Measurements from ENCODE around the gene MYO7B. TPM values are rescaled to one million over a fixed set of nuclear protein-coding genes. Genes with fewer than 3 reads are reported as not detected.

The MYO7B gene
- total and polyA plus RNA-seq, 2 donors (not counting 1 experiment from before 2014, with no cell fraction given) = 5.0 to 68.2 TPM

DNA sequence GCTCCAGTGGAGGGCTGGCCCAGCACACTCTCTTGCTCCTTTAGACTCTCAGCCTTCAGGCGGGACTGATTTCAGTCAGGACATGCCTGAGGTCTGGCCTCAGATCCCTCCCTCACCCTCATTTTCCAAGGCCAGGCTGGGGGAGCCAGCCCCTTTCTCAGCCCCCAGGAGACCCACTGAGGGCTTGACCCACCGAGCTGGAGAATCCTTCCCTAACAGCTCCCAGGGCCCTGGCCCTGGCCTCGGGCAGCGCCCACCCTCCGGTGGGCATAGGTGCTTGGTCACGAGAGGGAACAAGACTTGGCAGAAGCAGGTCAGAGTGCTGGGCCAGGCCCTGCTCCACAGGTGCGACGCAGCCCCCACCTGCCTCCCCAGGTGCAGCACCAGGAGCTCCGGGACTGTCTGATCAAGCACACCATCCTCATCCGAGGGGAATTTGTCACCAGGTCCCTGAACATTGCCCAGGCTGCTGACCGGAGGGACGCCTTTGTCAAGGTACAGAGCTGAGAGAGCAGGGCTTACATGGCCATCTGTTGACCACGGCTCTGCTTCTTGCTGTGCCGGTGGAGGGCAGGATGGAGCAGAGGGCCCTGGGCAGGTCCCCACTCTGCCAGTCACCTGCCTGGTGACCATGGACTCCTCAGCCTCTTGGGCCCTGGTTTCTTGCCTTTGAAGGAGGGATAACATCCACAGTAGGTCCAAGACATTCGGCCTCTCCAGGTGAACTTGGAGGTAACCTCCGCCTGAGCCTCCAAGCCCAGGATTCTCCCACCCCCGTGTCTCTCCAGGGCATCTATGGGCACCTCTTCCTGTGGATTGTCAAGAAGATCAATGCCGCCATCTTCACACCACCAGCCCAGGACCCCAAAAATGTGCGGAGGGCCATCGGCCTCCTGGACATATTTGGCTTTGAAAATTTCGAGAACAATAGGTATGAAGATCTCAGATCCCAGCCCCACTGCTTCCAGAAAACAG is 46.3 kb downstream of the MYO7B start:
- CTCF ChIA-PET = interaction anchor here (1.4 to 1.9 kb wide), 2 partner anchors 9 to 68 kb away, joined by 4 to 6 read pairs; no protein-coding TSS in a partner anchor
- ATAC-seq (ENCODE audit: low read depth) (no peak), DNase-seq (peak; percentile 4)
- H3K4me3 Mint-ChIP-seq = no peak overlapping the region
- H3K36me3 ChIP-seq (replicated peaks in 1 of 2; ENCODE audit: control extremely low read depth in 1 of 2, control insufficient read depth in 1 of 2, extremely low read depth in 1 of 2, insufficient read depth in 2 of 2, low read length in 1 of 2) = no peaks in the 10 kb centered on the region
- H3K4me3 ChIP-seq (ENCODE audit: control extremely low read depth in 1 of 5, extremely low read depth in 1 of 5, insufficient read depth in 1 of 5, low read depth in 2 of 5, low read length in 4 of 5) = no peak overlapping the region
- no peak overlapping the region for H3K27ac ChIP-seq (ENCODE audit: low read length in 2 of 2)
- 93% methylated on average over 18 of the region's 21 CpGs for WGBS (ENCODE audit: insufficient coverage)
- H2AFZ ChIP-seq (ENCODE audit: insufficient read depth, low read depth, low read length, poor library complexity, severe bottlenecking) = no peak overlapping the region
- H3K9me3 Mint-ChIP-seq (ENCODE audit: insufficient read depth) = no peaks in the 10 kb centered on the region
- TF ChIP-seq, protein P1, sequence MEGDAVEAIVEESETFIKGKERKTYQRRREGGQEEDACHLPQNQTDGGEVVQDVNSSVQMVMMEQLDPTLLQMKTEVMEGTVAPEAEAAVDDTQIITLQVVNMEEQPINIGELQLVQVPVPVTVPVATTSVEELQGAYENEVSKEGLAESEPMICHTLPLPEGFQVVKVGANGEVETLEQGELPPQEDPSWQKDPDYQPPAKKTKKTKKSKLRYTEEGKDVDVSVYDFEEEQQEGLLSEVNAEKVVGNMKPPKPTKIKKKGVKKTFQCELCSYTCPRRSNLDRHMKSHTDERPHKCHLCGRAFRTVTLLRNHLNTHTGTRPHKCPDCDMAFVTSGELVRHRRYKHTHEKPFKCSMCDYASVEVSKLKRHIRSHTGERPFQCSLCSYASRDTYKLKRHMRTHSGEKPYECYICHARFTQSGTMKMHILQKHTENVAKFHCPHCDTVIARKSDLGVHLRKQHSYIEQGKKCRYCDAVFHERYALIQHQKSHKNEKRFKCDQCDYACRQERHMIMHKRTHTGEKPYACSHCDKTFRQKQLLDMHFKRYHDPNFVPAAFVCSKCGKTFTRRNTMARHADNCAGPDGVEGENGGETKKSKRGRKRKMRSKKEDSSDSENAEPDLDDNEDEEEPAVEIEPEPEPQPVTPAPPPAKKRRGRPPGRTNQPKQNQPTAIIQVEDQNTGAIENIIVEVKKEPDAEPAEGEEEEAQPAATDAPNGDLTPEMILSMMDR (IDR thresholded peaks at IDR 0.05) = no peak
- no peak for TF ChIP-seq EZH2 (IDR thresholded peaks at IDR 0.05; ENCODE audit: borderline replicate concordance, insufficient read depth, low read depth, low read length, poor library complexity, severe bottlenecking)
- H3K4me2 ChIP-seq (replicated peaks; ENCODE audit: low read depth, low read length, poor library complexity, severe bottlenecking) = no peak overlapping the region
- H4K20me1 ChIP-seq (ENCODE audit: control insufficient read depth, insufficient read depth, low read length, poor library complexity, severe bottlenecking) = no peaks in the 10 kb centered on the region
- no peak overlapping the region for H3K27ac Mint-ChIP-seq
- peaks cover 0 to 8% (median 0%) of the 10 kb centered on the region in 3 donors for H3K9me3 ChIP-seq (ENCODE audit: control extremely low read depth in 1 of 3, control insufficient read depth in 2 of 3, insufficient read depth in 1 of 3, low read length in 2 of 3)
- no peaks in the 10 kb centered on the region for H3K79me2 ChIP-seq (ENCODE audit: control insufficient read depth, insufficient read depth, low read length)
- intact Hi-C loops (cut with micrococcal nuclease) = no loop called here
- peaks cover 22% of the 10 kb centered on the region in 2 donors for H3K4me1 ChIP-seq (ENCODE audit: control insufficient read depth in 2 of 2, insufficient read depth in 2 of 2, low read length in 2 of 2)
- H3K27me3 Mint-ChIP-seq = no peaks in the 10 kb centered on the region
- no peak overlapping the region for H3K9ac ChIP-seq (ENCODE audit: low read length)
- POLR2A ChIA-PET = no interaction called here
- peaks cover 26% of the 10 kb centered on the region for H3K4me1 Mint-ChIP-seq
- H3K27me3 ChIP-seq (replicated peaks in 1 of 4; ENCODE audit: control extremely low read depth in 1 of 4, control insufficient read depth in 3 of 4, insufficient read depth in 4 of 4, low read length in 3 of 4) = no peaks in the 10 kb centered on the region

Measured in B cell (primary cell).